IPS-NIHi7 (cell line): ENCODE data around the gene TKFC.
A peak's percentile ranks its signal among the peaks of the same experiment; 100 is the strongest.

Experiments used
- DNase-seq: peaks from one replicate; pipeline ENCODE4 v3.0.0; 2012; ENCODE audit warnings: mixed read lengths; ENCODE audit errors: extremely low spot score

TKFC gene

DNA sequence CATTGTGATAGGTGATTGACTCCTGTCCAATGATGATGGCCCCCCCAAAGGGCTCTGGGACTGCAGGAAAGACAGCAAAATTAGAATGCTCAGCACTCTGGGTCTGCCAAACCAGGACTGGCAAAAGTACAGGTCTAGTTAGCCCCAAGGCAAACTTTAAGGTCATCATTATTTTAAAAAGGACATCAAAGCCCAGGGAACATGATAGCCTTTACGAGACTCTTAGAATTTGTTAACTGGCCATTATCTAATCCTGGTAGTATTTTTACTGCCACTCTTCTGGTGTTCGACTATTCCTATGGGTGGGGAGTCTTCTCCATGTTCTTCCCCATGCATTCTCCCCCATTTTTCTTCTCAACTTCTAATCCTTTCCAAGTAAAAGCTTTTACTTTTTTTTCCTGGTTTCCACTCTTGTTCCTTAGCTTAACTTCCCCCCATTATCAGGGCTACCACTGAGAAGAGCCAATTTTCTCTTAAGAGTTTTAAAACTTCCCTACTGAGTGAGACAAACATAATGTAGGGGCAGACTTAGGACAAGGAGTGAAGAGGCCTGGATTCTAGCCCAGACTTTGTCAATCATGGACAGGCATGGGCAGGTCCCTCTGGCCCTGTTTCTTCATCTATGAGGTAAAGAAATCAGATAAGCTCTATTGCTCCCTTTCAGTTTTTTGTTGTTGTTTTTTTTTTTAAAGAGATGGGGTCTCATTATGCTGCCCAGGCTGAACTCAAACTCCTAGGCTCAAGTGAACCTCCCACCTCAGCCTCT, 7.2 kb upstream of the TKFC start:
- no peak for DNase-seq

DNA sequence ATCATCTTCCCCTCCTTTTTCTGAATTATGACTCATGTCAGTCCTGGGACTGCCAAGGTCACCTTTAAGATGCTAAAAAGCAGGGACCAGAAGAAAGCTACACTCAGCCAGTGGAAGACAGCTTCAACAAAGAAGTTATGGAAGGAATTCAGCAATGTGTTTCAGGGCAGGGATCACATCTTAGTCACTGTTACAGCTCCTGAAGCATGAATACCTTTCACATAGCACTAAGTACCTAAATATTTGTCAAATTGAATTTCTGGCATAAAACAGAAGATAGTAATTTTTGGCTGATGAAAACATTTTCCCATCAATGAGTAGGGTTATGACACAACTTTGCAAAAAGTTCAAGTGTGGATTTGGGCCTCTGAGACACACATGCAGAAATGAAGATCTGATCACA, 5.4 kb upstream of the TKFC start:
- no peak for DNase-seq

DNA sequence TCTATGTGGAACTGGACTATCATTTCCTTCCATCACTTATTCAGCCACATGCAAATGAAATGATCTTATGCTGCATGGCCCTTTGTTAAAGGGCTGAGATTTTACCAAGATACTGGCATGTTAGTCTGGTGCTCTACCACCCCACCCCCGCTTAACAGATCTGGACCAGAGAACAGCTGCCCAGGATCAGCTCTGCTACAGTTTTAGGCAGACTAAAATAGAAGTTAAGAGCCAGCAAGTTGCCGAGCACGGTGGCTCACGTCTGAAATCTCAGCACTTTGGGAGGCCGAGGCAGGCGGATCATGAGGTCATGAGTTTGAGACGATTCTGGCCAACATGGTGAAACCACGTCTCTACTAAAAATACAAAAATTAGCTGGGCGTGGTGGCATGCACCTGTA, 4.7 kb upstream of the TKFC start:
- DNase-seq, result no peak

- DNase-seq, result no peak
Measured at GRCh38 chr11:61329871-61330270, 3.2 kb upstream of the TKFC start.

DNA sequence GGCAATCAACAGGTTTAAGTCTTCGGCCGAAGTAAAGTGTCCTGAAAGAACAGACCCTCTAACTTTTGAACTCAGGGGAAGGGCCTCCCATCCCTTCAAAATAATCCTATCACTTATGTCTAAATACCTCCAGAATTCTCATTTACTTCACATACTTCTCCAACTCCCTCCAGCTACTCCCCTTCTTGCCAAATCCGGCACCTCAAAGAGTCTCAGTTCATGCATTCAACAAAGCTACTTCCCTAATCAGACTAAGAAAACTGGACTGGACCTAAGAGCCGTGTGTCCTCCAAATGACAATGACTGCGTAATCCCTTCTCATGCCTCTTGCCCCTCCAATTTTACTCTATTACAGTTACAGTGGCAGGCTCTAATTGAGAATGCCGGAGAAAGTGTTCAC, 1.4 kb upstream of the TKFC start:
- no peak for DNase-seq

GRCh38 chr11:61332281-61332796, 689 bp upstream of the TKFC start:
- DNase-seq, result peak; percentile 64

DNA sequence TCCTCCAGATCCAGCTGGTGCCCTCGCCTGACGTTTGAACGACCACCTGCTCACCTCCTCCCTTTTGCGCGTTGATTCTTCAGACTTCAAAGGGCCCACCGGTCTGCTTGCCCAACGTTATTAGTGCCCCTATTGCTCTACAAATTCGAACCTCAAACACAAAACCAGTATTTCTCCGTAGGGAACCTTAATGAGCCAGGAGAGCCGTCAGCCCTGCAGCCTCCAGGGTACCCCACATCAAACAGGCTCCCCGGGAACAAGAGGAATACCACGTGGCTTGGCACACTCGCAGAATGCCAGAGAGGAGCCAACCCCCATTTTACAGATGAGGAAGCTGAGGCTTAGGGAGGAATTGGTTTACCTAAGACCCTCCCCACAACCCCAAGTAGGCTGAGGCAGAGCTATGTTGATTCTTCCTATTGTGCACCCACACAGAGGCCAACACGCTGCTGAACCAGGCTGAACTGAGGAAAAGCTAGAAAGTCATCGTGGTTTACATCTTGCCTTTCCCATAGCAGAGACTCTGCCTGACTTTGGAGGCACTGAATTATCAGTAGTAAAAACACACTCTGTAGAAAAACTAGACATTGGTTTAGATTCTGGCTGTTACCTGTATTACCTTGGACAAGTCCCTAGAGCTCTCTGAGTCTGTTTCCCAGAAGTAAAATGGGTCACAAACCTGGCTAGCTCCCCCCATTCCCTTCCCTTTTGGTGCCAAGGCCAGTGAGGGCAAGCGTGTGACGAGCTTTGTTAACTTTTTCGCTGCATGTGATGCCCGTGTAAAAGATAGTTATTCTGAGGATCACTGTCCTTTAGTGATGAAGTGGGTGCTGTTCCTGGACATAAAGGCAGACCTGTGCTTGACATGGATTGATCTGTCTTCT, 764 bp downstream of the TKFC start:
- no peak for DNase-seq

- DNase-seq, result no peak
Measured at GRCh38 chr11:61334434-61335354, 1.7 kb downstream of the TKFC start.

DNA sequence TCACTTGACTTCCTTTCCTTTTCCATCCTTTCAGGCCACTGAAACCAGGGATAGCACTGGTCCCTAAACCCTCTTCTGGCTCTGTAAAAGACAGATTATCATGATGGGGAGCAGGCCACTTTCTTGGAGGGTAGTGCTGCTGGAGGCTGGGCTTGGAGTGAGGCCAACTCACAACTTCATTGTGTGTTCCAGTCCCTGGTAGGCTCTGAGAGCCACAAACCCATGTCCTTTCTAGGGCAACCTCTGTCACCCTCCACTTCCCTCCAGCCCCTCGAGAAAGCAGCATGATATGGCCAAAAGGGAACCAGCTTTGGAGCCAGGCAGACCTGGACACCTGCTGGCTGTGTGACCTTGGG, 2.3 kb downstream of the TKFC start:
- DNase-seq, result no peak

- DNase-seq, result peak; percentile 96
Measured at GRCh38 chr11:61336171-61336935, 3.3 kb downstream of the TKFC start.

- DNase-seq, result no peak
Measured at GRCh38 chr11:61337706-61338470, 4.9 kb downstream of the TKFC start.

- no peak for DNase-seq
Measured at GRCh38 chr11:61338783-61339489, 5.9 kb downstream of the TKFC start.

DNA sequence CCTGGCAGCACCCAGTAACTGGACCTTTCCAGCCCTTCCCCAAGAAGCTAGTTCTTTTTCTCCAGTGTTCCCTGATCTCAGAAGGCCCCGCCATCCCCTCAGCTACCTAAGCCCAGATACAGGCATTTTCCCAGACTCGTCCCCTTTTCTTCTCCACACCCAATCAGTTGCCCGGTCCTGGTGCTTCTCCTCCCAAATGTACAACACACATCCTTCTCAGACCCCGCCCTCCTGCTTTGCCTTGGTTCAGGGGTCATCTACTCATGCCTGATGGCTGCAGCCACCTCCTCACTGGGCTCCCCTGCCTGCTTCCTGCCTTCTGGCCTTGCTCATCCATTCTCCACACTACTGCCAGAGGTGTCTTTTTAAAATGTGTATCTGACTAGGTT, 6.5 kb downstream of the TKFC start:
- no peak for DNase-seq

DNA sequence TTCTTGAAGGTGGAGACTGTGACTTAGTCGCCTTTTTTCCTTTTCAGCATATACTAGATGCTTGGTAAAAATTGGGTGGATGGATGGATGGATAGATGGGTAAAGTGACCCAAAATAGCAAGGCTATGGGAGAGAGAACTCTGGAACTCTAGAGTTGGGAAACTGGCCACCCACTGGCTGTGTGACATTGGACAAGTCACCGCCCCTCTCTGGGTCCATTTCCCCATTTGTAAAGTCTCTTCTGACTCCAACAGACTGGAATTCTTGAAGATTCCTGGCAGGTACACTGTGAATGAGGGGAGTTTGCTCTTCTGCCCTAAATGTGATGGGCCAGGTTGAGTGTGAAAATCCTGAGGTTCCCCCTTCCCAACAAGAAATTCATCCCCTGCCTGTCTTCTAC, 8.0 kb downstream of the TKFC start:
- DNase-seq, result no peak

DNA sequence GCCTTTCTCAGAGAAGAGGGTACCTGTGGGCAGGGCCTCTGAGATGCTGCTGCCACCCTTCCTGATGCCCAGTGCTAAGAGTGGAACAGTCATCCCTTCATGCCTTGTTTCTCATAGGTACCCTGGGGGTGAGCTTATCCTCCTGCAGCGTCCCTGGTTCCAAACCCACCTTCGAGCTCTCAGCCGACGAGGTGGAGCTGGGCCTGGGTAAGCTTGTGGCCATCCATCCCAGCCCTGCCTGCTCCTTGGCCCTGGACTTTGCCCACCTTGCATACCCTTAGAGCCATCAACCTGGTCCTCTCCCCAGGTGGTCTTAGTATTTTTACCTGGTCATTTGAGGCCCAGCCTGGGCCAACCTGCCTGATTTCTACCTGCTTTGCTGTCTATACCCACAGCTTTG, 8.7 kb downstream of the TKFC start:
- no peak for DNase-seq

DNA sequence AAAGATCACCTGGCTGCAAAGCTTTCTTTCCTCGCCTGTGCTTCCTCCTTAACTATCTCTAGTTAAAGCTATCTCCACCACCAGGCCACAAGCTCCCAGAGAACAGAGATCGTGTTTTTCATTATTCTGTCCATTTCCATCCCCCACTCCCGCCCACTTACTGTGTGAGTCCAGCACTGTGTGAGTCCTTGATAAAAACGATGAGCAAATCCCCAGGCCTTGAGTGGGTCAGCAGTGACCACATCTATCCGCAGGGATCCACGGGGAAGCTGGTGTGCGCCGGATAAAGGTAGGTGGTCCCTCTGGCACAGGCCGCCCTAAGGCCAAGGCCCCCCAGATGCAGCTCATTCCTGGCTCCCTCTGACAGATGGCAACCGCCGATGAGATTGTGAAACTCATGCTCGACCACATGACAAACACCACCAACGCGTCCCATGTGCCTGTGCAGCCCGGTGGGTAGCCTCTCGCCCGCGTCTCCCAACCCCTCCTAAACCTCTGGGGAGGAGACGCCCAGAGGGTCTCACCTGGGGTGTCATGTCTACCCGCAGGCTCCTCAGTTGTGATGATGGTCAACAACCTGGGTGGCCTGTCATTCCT, 9.3 kb downstream of the TKFC start:
- DNase-seq, result no peak

GRCh38 chr11:61343792-61344745, 11.0 kb downstream of the TKFC start:
- no peak for DNase-seq

DNA sequence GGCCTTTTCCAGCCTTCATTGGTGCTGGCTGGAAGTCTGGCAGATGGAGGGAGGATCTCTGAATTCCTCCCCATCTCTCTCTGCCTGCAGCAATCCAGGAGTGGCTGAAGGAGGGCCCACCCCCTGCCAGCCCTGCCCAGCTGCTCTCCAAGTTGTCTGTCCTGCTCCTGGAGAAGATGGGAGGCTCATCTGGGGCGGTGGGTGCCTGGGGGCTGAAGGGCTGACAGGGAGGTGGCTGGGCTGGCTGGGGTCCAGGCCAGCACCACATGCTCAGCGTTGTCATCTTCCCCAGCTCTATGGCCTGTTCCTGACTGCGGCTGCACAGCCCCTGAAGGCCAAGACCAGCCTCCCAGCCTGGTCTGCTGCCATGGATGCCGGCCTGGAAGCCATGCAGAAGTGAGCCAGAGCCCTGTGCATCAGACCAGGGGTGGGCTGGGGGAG, 12.2 kb downstream of the TKFC start:
- no peak for DNase-seq
